K562 (cell line): ENCODE data around the gene SLC2A9. TPM values are rescaled to one million over a fixed set of nuclear protein-coding genes. Genes with fewer than 3 reads are reported as not detected.

Experiments
- ATAC-seq: fragments of 200-7000 bp; cut with Tn5 transposase; 3 replicates; pipeline ENCODE4 v1.9.1; 2020; ENCODE audit warnings: moderate library complexity
- BruUV-seq: library from RNA; stranded (reverse); fragments of 400-500 nt; replicated peaks from 2 replicates; lab custom pipeline; 2021; lab: Mats Ljungman, UMichigan
- CTCF ChIA-PET: fragments of 300-600 bp; formaldehyde crosslinking; extraction: SDS; loops from one replicate; lab custom pipeline; 2021; ENCODE audit warnings: low intra/inter-chr PET ratio; lab: Yijun Ruan, JAX
- POLR2A ChIA-PET: fragments of 300-600, 350-650 bp; sonication (Branson Sonifier 250); formaldehyde crosslinking; extraction: SDS; loops from one replicate; lab custom pipeline; 2021; ENCODE audit warnings: antibody characterized with exemption, inconsistent platforms; lab: Yijun Ruan, JAX
- DNase-seq, 4 experiments: peaks; one replicate each; pipeline versions ENCODE4 v3.0.0 to v3.0.0-alpha.2; 2011 to 2018; ENCODE audit warnings: low spot score in 3 of 4, mixed read lengths in 3 of 4; ENCODE audit errors: extremely low read depth in 1 of 4
- FAIRE-seq: peaks from 2 replicates; lab custom pipeline; 2011; peaks lifted over from hg19 to GRCh38; lab: Jason Lieb, UNC
- H2AFZ ChIP-seq: 2 replicates; pipeline ENCODE4 v1.6.0; 2011; ENCODE audit warnings: low read depth, low read length, control low read depth, inconsistent platforms
- H3K27ac ChIP-seq: fragments of 200-600 bp; 3 replicates; pipeline ENCODE4 v1.8.0; 2011; ENCODE audit warnings: low read depth, mild to moderate bottlenecking, control low read depth, inconsistent platforms, low read length, moderate library complexity, mixed read lengths; ENCODE audit errors: extremely low read depth
- H3K27me3 ChIP-seq, 2 experiments: fragments of 300-600 bp in 1 of 2; 2 replicates in 1 of 2; 3 replicates in 1 of 2; pipeline versions ENCODE4 v1.6.0 to v1.8.0; 2011; ENCODE audit warnings: inconsistent platforms in 2 of 2, low read length in 2 of 2, mild to moderate bottlenecking in 1 of 2, mixed read lengths in 1 of 2, moderate library complexity in 1 of 2; ENCODE audit not compliant: control insufficient read depth in 2 of 2, insufficient read depth in 2 of 2
- H3K36me3 ChIP-seq: fragments of 300-600 bp; 3 replicates; pipeline ENCODE4 v1.8.0; 2011; ENCODE audit warnings: mild to moderate bottlenecking, low read length, inconsistent platforms; ENCODE audit not compliant: control insufficient read depth, insufficient read depth
- H3K4me1 ChIP-seq, 2 experiments: fragments of 200-600 bp in 1 of 2; replicated peaks in 1 of 2; 2 replicates in 1 of 2; 3 replicates in 1 of 2; pipeline versions ENCODE4 v1.5.1 to v1.8.0; 2011; ENCODE audit warnings: inconsistent platforms in 2 of 2, low read length in 2 of 2, mild to moderate bottlenecking in 1 of 2, mixed read lengths in 1 of 2, moderate library complexity in 1 of 2; ENCODE audit not compliant: control insufficient read depth in 2 of 2, insufficient read depth in 2 of 2
- H3K4me2 ChIP-seq: 2 replicates; pipeline ENCODE4 v1.6.1; 2011; ENCODE audit warnings: low read length, control low read depth, inconsistent platforms, mixed read lengths; ENCODE audit not compliant: insufficient read depth
- H3K4me3 ChIP-seq: fragments of 200-600 bp; sonication (generic), shearing (Covaris generic); 2 replicates; pipeline ENCODE4 v1.5.1; 2016; ENCODE audit warnings: control low read depth, inconsistent platforms
- H3K79me2 ChIP-seq: fragments of 200-600 bp; 3 replicates; pipeline ENCODE4 v1.8.0; 2011; ENCODE audit warnings: low read length, inconsistent platforms; ENCODE audit not compliant: control insufficient read depth, insufficient read depth
- H3K9ac ChIP-seq, 2 experiments: 2 replicates each; pipeline versions ENCODE4 v1.6.0 to v1.6.1; 2011; ENCODE audit warnings: low read depth in 2 of 2, low read length in 2 of 2, control low read depth in 1 of 2, inconsistent platforms in 1 of 2, mild to moderate bottlenecking in 1 of 2, mixed read lengths in 1 of 2; ENCODE audit not compliant: insufficient read depth in 1 of 2
- H3K9me1 ChIP-seq: one replicate; pipeline ENCODE4 v1.6.0; 2011; ENCODE audit warnings: inconsistent platforms, mild to moderate bottlenecking, low read length, moderate library complexity; ENCODE audit not compliant: control insufficient read depth, insufficient read depth
- H3K9me3 ChIP-seq: replicated peaks from 2 replicates; pipeline ENCODE4 v1.5.1; 2011; ENCODE audit warnings: low read depth, low read length, inconsistent platforms; ENCODE audit not compliant: control insufficient read depth, insufficient read depth
- H4K20me1 ChIP-seq: replicated peaks from 2 replicates; pipeline ENCODE4 v1.6.1; 2011; ENCODE audit warnings: low read length, inconsistent platforms, mixed read lengths; ENCODE audit not compliant: control insufficient read depth, insufficient read depth
- ARID4B ChIP-seq: sonication (generic); formaldehyde crosslinking; IDR thresholded peaks from 2 replicates; pipeline ENCODE4 v1.8.0; 2022; ENCODE audit warnings: mild to moderate bottlenecking, missing genetic modification reagents
- ATF3 ChIP-seq, 2 experiments: fragments of 450-650 bp in 1 of 2; sonication (generic) in 1 of 2; formaldehyde crosslinking in 1 of 2; IDR thresholded peaks in 1 of 2; conservative IDR thresholded peaks in 1 of 2; 2 replicates each; pipeline versions ENCODE4 v1.6.1 to v1.8.1; 2016 to 2023; ENCODE audit warnings: mild to moderate bottlenecking in 2 of 2, moderate library complexity in 2 of 2, inconsistent platforms in 1 of 2, missing genetic modification reagents in 1 of 2
- BRF1 ChIP-seq: IDR thresholded peaks from 3 replicates; pipeline ENCODE4 v1.6.1; 2011; ENCODE audit warnings: borderline replicate concordance, mild to moderate bottlenecking; ENCODE audit not compliant: insufficient read length; ENCODE audit errors: extremely low read depth
- KLF1 ChIP-seq: fragments of 450-650 bp; IDR thresholded peaks from 2 replicates; pipeline ENCODE4 v1.6.1; 2016; ENCODE audit warnings: missing genetic modification characterization, missing compliant biosample characterization
- MEF2A ChIP-seq: IDR thresholded peaks from 2 replicates; pipeline ENCODE4 v1.6.1; 2011; ENCODE audit warnings: low read depth, mild to moderate bottlenecking, low read length, moderate library complexity; ENCODE audit not compliant: control insufficient read depth
- MTA2 ChIP-seq: fragments of 450-650 bp; IDR thresholded peaks from 2 replicates; pipeline ENCODE4 v1.6.1; 2016; ENCODE audit warnings: low read depth
- PHF20 ChIP-seq: fragments of 450-650 bp; IDR thresholded peaks from 2 replicates; pipeline ENCODE4 v1.6.1; 2018; ENCODE audit not compliant: partially characterized antibody
- SMARCA5 ChIP-seq: fragments of 450-650 bp; IDR thresholded peaks from 2 replicates; pipeline ENCODE4 v1.6.1; 2016
- STAG1 ChIP-seq: sonication (generic); formaldehyde crosslinking; IDR thresholded peaks from 2 replicates; pipeline ENCODE4 v1.5.0; 2020; ENCODE audit warnings: missing genetic modification reagents, borderline replicate concordance
- TAF9B ChIP-seq: fragments of 450-650 bp; IDR thresholded peaks from 2 replicates; pipeline ENCODE4 v1.6.1; 2018; ENCODE audit warnings: mild to moderate bottlenecking; ENCODE audit not compliant: partially characterized antibody
- U2AF1 ChIP-seq: fragments of 200-400 bp; formaldehyde crosslinking; optimal IDR thresholded peaks from 2 replicates; pipeline ENCODE3; 2017; ENCODE audit warnings: mild to moderate bottlenecking, low read depth, low read length, moderate library complexity
- VEZF1 ChIP-seq: fragments of 200-800 bp; sonication (Bioruptor generic); IDR thresholded peaks from 2 replicates; pipeline ENCODE4 v1.6.1; 2017; ENCODE audit warnings: missing genetic modification characterization, missing compliant biosample characterization
- WGBS: fragments of 100-300 bp; shearing (Covaris generic); methylation state at CpG from one replicate; pipeline ENCODE4 v1.1.6; 2016; ENCODE audit warnings: low coverage, mixed read lengths; ENCODE audit not compliant: insufficient coverage; ENCODE audit errors: missing lambda C conversion rate; 5-methylcytosine and 5-hydroxymethylcytosine counted together
- in situ Hi-C: fragments of 300-500 bp; cut with MboI; formaldehyde crosslinking; loops from 4 replicates; pipeline ENCODE4 v1.15.0; 2018; ENCODE audit warnings: inconsistent platforms, mixed read lengths
- intact Hi-C: fragments of 100-400 bp; cut with micrococcal nuclease; formaldehyde crosslinking; loops from 2 replicates; pipeline ENCODE4 v1.14.2; 2022
- polyA plus RNA-seq, 8 experiments: library from polyadenylated mRNA; depleted of rRNA in 4 of 8; stranded (reverse) in 5 of 8; unstranded in 3 of 8; fragments of >200 nt; fragmentation: Nextera tagmentation in 2 of 8; fragmentation: Illumina TruSeq in 1 of 8; extraction: Ambion mirVana in 2 of 8; extraction: Trizol in 1 of 8; gene quantifications; 2 replicates each; pipeline versions ENCODE4 v1.2.1 to v1.2.3, GENCODE V29; 2011 to 2014; ENCODE audit warnings: inconsistent platforms in 1 of 8, missing spikeins in 1 of 8
- total RNA-seq, 7 experiments: library from RNA; depleted of rRNA in 6 of 7; stranded (reverse); fragments of >200 nt in 6 of 7; fragmentation: Illumina TruSeq in 2 of 7; extraction: Trizol in 2 of 7; gene quantifications; 2 replicates each; pipeline versions ENCODE4 v1.2.1 to v1.2.3, GENCODE V29; 2011 to 2021; ENCODE audit warnings: low replicate concordance in 1 of 7

Gene SLC2A9
- total and polyA plus RNA-seq, 9 of the 15 experiments (the other 6 are each of a cell fraction or from before 2014, with no cell fraction given): 0.15 to 1.9 (median 0.76) TPM

GRCh38 chr4:9977518-9978031 lies 43.7 kb downstream of the SLC2A9 start:
- H3K36me3 ChIP-seq: no peaks in the 10 kb centered on the region
- no TSS peak for BruUV-seq
- H2AFZ ChIP-seq: no peak overlapping the region
- in situ Hi-C loops: no loop called here
- H3K27me3 ChIP-seq: peaks cover 0 to 12% of the 10 kb centered on the region in 2 experiments; a peak in 2 of 5 replicates
- no peaks in the 10 kb centered on the region for H3K9me1 ChIP-seq
- no peaks in the 10 kb centered on the region for H3K4me1 ChIP-seq
- WGBS: 4% methylated on average over 10 of the region's 11 CpGs
- ATAC-seq (no peak), DNase-seq (no peak), FAIRE-seq (no peak)
- intact Hi-C loops: no loop called here
- no peaks in the 10 kb centered on the region for H4K20me1 ChIP-seq
- H3K9me3 ChIP-seq: no peaks in the 10 kb centered on the region
- ChIA-PET CTCF (no interaction called here), POLR2A (no interaction called here)
- H3K9ac ChIP-seq: no peak overlapping the region
- no peak overlapping the region for H3K4me3 ChIP-seq
- H3K27ac ChIP-seq: no peak overlapping the region
- H3K79me2 ChIP-seq: no peaks in the 10 kb centered on the region
- H3K4me2 ChIP-seq: no peak overlapping the region
- no peak for TF ChIP-seq ATF3 (IDR thresholded peaks at IDR 0.05)
- no peak for TF ChIP-seq ATF3 (CRISPR knock-in tag; conservative IDR thresholded peaks at IDR 0.05)
- TF ChIP-seq KLF1: no peak
- no peak for TF ChIP-seq ARID4B
- no peak for TF ChIP-seq MEF2A
- TF ChIP-seq U2AF1: no peak
- no peak for TF ChIP-seq SMARCA5
- TF ChIP-seq MTA2: no peak
- TF ChIP-seq BRF1: no peak
- no peak for TF ChIP-seq TAF9B
- TF ChIP-seq PHF20: no peak
- TF ChIP-seq VEZF1: no peak
- no peak for TF ChIP-seq STAG1 (CRISPR knock-in tag)
